ENCODE data around the gene C1QTNF8. TPM values are rescaled to one million over a fixed set of nuclear protein-coding genes. Genes with fewer than 3 reads are reported as not detected.

The C1QTNF8 gene
- total and polyA plus RNA-seq, 2 of the 8 experiments (the other 6 are each of a cell fraction or from before 2014, with no cell fraction given), result not detected

DNA sequence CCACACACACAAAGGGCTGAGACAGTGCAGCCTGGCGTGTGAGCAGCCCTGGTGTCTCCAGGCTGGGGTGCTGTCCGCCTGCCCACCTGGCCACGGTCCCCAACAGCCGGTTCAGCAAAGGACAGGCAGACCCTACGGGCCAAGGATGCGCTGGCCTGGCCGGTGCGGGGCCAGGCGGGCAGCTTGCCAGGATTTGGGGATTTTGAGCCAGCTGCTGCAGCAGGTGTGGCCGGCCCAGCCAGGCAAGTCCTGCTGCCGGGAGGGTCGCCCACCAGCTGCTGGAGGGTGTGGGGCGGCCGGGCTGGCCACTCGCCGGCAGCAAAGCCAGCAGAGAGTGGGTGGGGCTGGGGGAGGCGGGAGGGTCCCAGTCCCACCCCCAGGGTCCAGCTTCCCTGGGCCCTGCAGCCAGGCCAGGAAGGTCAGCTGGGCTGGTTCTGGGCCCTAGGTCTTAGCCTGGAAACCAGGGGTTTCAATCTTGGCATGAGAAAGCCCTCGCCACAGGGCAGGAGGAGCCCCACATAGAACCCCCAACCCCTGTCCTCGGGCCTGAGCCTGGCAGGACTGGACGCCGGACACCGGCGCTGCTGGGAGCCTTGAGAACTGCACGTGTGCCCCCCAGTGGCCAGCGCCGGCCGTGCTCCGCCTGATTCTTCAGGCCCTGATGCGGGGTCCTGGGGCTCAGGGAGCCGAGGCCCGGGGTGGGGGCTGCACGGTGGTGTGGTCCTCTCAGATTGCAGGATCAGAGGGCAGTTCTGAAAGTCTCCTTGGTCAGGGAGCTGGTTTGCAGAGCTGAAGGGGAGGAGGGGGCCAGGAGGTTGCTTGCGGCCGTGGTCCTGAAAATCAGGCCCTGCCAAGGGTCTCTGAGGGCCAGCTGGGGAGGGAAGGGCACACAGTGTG, 41.1 kb downstream of the C1QTNF8 start (continued):
- TF ChIP-seq, protein P1, sequence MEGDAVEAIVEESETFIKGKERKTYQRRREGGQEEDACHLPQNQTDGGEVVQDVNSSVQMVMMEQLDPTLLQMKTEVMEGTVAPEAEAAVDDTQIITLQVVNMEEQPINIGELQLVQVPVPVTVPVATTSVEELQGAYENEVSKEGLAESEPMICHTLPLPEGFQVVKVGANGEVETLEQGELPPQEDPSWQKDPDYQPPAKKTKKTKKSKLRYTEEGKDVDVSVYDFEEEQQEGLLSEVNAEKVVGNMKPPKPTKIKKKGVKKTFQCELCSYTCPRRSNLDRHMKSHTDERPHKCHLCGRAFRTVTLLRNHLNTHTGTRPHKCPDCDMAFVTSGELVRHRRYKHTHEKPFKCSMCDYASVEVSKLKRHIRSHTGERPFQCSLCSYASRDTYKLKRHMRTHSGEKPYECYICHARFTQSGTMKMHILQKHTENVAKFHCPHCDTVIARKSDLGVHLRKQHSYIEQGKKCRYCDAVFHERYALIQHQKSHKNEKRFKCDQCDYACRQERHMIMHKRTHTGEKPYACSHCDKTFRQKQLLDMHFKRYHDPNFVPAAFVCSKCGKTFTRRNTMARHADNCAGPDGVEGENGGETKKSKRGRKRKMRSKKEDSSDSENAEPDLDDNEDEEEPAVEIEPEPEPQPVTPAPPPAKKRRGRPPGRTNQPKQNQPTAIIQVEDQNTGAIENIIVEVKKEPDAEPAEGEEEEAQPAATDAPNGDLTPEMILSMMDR (IDR thresholded peaks at IDR 0.05; ENCODE audit: control extremely low read depth in 1 of 3, insufficient read depth in 1 of 3, low read depth in 1 of 3, low read length in 3 of 3), result peak; percentile 82 to 91 (median 84)
- TF ChIP-seq GABPA (IDR thresholded peaks at IDR 0.05; ENCODE audit: borderline replicate concordance, insufficient read depth, low read length), result peak; percentile 78; the same call in 1 of the 2 replicates

Data from H1 (cell line).